ENCODE data around the gene GLIS1.

GRCh38 chr1:53682881-53683280, 56.1 kb downstream of the GLIS1 start:
- no peak for TF ChIP-seq SMARCA5 (IDR thresholded peaks at IDR 0.05)
- no peak for TF ChIP-seq YY1 (IDR thresholded peaks at IDR 0.05; ENCODE audit: low read depth, low read length)
- TF ChIP-seq NFIC (IDR thresholded peaks at IDR 0.05; ENCODE audit: low read depth, low read length): no peak
- no peak for TF ChIP-seq NBN (IDR thresholded peaks at IDR 0.05)
- no peak for TF ChIP-seq SP1 (IDR thresholded peaks at IDR 0.05; ENCODE audit: low read depth, low read length)
- no peak for TF ChIP-seq NFYB (IDR thresholded peaks at IDR 0.05; ENCODE audit: insufficient read depth, low read depth, low read length)
- TF ChIP-seq TCF3 (IDR thresholded peaks at IDR 0.05; ENCODE audit: borderline replicate concordance, insufficient read depth, low read depth, low read length): no peak
- no peak for TF ChIP-seq RELB (IDR thresholded peaks at IDR 0.05; ENCODE audit: low read depth)
- TF ChIP-seq FOXM1 (IDR thresholded peaks at IDR 0.05; ENCODE audit: low read depth, low read length): no peak
- no peak for TF ChIP-seq CTCF (IDR thresholded peaks at IDR 0.05 in 2 of 3, conservative IDR thresholded peaks at IDR 0.05 in 1 of 3; ENCODE audit: control insufficient read depth in 2 of 3, extremely low read depth in 1 of 3, insufficient read depth in 1 of 3, low read depth in 3 of 3, low read length in 3 of 3)
- TF ChIP-seq RAD51 (IDR thresholded peaks at IDR 0.05): no peak
- no peak for TF ChIP-seq USF1 (IDR thresholded peaks at IDR 0.05; ENCODE audit: borderline replicate concordance, extremely low read length, insufficient read depth, low read depth, low read length)
- TF ChIP-seq NR2C2 (IDR thresholded peaks at IDR 0.05; ENCODE audit: borderline replicate concordance, control insufficient read depth, insufficient read length, low read depth): no peak

Data from GM12878 (cell line).